ENCODE data around the gene PALLD. TPM values are rescaled to one million over a fixed set of nuclear protein-coding genes. Genes with fewer than 3 reads are reported as not detected.
"Not testable (repeated sequence)": the region's sequence is repeated elsewhere in the genome, so short reads cannot be mapped to it uniquely, and the experiment has no call there.

PALLD gene
- total RNA-seq, 2 donors from 2014 or later: 705 to 752 TPM

DNA sequence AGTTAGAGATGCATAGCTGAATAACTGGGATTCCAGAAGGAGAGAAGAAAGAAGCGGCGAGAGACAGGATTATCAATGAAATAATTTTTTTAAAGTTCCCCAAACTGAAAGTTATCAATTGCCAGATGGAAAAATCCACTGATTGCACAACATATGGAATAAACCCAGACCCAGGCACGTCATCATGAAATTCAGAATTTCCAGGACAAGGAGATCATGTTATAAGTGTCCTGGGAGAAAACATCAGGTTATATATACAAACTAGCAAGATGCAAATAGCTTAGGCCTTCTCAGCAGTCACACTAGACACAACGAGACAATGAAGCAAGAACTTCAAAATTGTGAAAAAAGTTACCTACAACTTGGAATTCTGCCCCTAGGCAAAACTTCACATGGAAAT is 200.0 kb downstream of the PALLD start:
- H3K27me3 ChIP-seq (replicated peaks; ENCODE audit: insufficient read depth): no peaks in the 10 kb centered on the region
- no peak overlapping the region for H3K27ac ChIP-seq
- H3K4me3 ChIP-seq: no peak overlapping the region
- peaks cover 5 to 17% of the 10 kb centered on the region in 2 donors for H3K4me1 ChIP-seq (ENCODE audit: control insufficient read depth in 1 of 2, low read depth in 2 of 2)
- TF ChIP-seq CTCF (IDR thresholded peaks at IDR 0.05): no peak
- no peaks in the 10 kb centered on the region for H3K36me3 ChIP-seq
- ATAC-seq (ENCODE audit: insufficient number of reproducible peaks, low FRiP score, low read depth) (no peak), DNase-seq (ENCODE audit: low spot score) (no peak)
- no peaks in the 10 kb centered on the region for H3K9me3 ChIP-seq

GRCh38 chr4:168699224-168699878 is 202.5 kb downstream of the PALLD start:
- no peak for DNase-seq (ENCODE audit: low spot score)
- H3K36me3 ChIP-seq: no peaks in the 10 kb centered on the region
- TF ChIP-seq CTCF (IDR thresholded peaks at IDR 0.05): no peak
- ATAC-seq (ENCODE audit: insufficient number of reproducible peaks, low FRiP score, low read depth): no peak
- no peaks in the 10 kb centered on the region for H3K27me3 ChIP-seq (replicated peaks; ENCODE audit: insufficient read depth)
- peaks cover 5 to 12% of the 10 kb centered on the region in 2 donors for H3K4me1 ChIP-seq (ENCODE audit: control insufficient read depth in 1 of 2, low read depth in 2 of 2)
- no peak overlapping the region for H3K27ac ChIP-seq
- no peaks in the 10 kb centered on the region for H3K9me3 ChIP-seq
- H3K4me3 ChIP-seq: no peak overlapping the region

DNA sequence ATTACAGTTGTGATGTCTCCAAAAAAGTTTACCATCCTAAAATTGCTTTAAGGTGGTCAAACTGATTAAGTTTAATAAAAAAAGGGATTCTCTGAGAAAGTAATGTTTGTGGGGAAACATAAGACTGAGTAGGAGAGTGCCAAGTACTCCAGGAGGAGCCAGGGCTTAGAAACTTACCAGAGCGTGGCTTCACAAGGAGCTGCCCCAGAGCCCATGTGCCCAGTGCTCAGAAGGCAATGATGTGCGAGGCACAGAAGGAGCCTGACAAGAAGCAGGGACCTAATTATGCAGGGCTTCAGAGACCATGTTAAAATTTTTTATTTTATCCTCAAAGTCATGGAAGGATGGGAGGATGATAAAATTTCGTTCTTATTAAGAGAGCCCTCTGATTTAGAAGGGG is 204.2 kb downstream of the PALLD start:
- no peaks in the 10 kb centered on the region for H3K36me3 ChIP-seq
- peaks cover 2 to 9% of the 10 kb centered on the region in 2 donors for H3K4me1 ChIP-seq (ENCODE audit: control insufficient read depth in 1 of 2, low read depth in 2 of 2)
- ATAC-seq (ENCODE audit: insufficient number of reproducible peaks, low FRiP score, low read depth): no peak
- H3K9me3 ChIP-seq: no peaks in the 10 kb centered on the region
- H3K4me3 ChIP-seq: no peak overlapping the region
- no peak overlapping the region for H3K27ac ChIP-seq
- no peak for DNase-seq (ENCODE audit: low spot score)
- no peaks in the 10 kb centered on the region for H3K27me3 ChIP-seq (replicated peaks; ENCODE audit: insufficient read depth)
- no peak for TF ChIP-seq CTCF (IDR thresholded peaks at IDR 0.05)

GRCh38 chr4:168702581-168703087 is 205.8 kb downstream of the PALLD start:
- not testable (repeated sequence) for H3K27ac ChIP-seq; H3K4me3 ChIP-seq; H3K27me3 ChIP-seq (replicated peaks; ENCODE audit: insufficient read depth); H3K36me3 ChIP-seq; H3K9me3 ChIP-seq; ATAC-seq (ENCODE audit: insufficient number of reproducible peaks, low FRiP score, low read depth); DNase-seq (ENCODE audit: low spot score); H3K4me1 ChIP-seq (ENCODE audit: control insufficient read depth in 1 of 2, low read depth in 2 of 2)

DNA sequence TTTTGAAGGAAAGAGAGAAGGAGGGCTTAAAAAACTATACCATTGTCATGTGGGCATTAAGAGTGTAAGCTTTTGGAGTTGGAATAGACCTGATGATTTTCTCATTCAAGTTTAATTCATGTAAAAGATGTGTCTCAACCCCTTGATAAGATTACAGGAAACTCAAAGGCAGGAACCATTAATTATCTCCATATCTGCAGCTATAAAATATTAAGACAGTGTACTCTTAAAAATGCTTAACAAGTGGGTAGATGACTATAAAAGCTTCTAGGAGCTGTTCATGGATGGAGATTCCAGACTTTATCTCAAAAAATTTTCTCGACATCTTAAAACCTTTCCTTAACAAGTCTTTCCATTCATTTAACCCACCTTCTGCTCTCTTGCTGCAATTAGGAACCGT is 208.3 kb downstream of the PALLD start:
- Histone ChIP-seq H3K4me3 (no peak overlapping the region), H3K9me3 (no peaks in the 10 kb centered on the region), H3K27ac (no peak overlapping the region), H3K4me1 (ENCODE audit: control insufficient read depth in 1 of 2, low read depth in 2 of 2) (peaks cover 0 to 3% of the 10 kb centered on the region in 2 donors), H3K36me3 (no peaks in the 10 kb centered on the region), H3K27me3 (replicated peaks; ENCODE audit: insufficient read depth) (no peaks in the 10 kb centered on the region)
- DNase-seq (ENCODE audit: low spot score) (no peak), ATAC-seq (ENCODE audit: insufficient number of reproducible peaks, low FRiP score, low read depth) (no peak)
- no peak for TF ChIP-seq CTCF (IDR thresholded peaks at IDR 0.05)

- TF ChIP-seq CTCF (IDR thresholded peaks at IDR 0.05): no peak
- Histone ChIP-seq H3K36me3 (no peaks in the 10 kb centered on the region), H3K27ac (no peak overlapping the region), H3K4me3 (no peak overlapping the region), H3K27me3 (replicated peaks; ENCODE audit: insufficient read depth) (no peaks in the 10 kb centered on the region), H3K9me3 (no peaks in the 10 kb centered on the region), H3K4me1 (ENCODE audit: control insufficient read depth in 1 of 2, low read depth in 2 of 2) (peaks cover 3 to 22% of the 10 kb centered on the region in 2 donors)
- ATAC-seq (ENCODE audit: insufficient number of reproducible peaks, low FRiP score, low read depth) (no peak), DNase-seq (ENCODE audit: low spot score) (no peak)
Measured at GRCh38 chr4:168707205-168707604, 210.4 kb downstream of the PALLD start.
